MCF 10A (cell line): Measurements from ENCODE around the gene DNAJC22. TPM values are rescaled to one million over a fixed set of nuclear protein-coding genes. Genes with fewer than 3 reads are reported as not detected.

Experiments used
- BruUV-seq: library from RNA; stranded (reverse); fragments of 400-500 nt; replicated peaks from 2 replicates; lab custom pipeline; 2021; lab: Mats Ljungman, UMichigan
- CTCF ChIA-PET: fragments of 300-600 bp; sonication (Branson Sonifier 250); formaldehyde crosslinking; extraction: SDS; loops from one replicate; lab custom pipeline; 2021; ENCODE audit warnings: antibody characterized with exemption, inconsistent platforms; lab: Yijun Ruan, JAX
- POLR2A ChIA-PET: fragments of 300-600, 350-650 bp; sonication (Branson Sonifier 250); formaldehyde crosslinking; extraction: SDS; loops from one replicate; lab custom pipeline; 2020; ENCODE audit warnings: antibody characterized with exemption, inconsistent platforms; lab: Yijun Ruan, JAX
- DNase-seq: peaks from one replicate; pipeline ENCODE4 v3.0.0-alpha.2; 2018; ENCODE audit not compliant: unreplicated experiment
- H3K27ac Mint-ChIP-seq: one replicate; pipeline ENCODE4 v1.8.0; 2022; ENCODE audit warnings: mild to moderate bottlenecking, low read depth, mixed read lengths; ENCODE audit not compliant: unreplicated experiment
- H3K27me3 Mint-ChIP-seq: one replicate; pipeline ENCODE4 v1.8.0; 2022; ENCODE audit warnings: mixed read lengths; ENCODE audit not compliant: insufficient read depth, unreplicated experiment
- H3K36me3 Mint-ChIP-seq: one replicate; pipeline ENCODE4 v1.8.0; 2022; ENCODE audit warnings: mild to moderate bottlenecking, moderate library complexity, mixed read lengths; ENCODE audit not compliant: insufficient read depth, unreplicated experiment
- H3K4me1 Mint-ChIP-seq: one replicate; pipeline ENCODE4 v1.8.0; 2022; ENCODE audit warnings: mixed read lengths; ENCODE audit not compliant: insufficient read depth, unreplicated experiment
- H3K4me3 Mint-ChIP-seq: one replicate; pipeline ENCODE4 v1.8.0; 2022; ENCODE audit warnings: mild to moderate bottlenecking, moderate library complexity, mixed read lengths; ENCODE audit not compliant: unreplicated experiment
- H3K9me3 Mint-ChIP-seq: one replicate; pipeline ENCODE4 v1.8.0; 2022; ENCODE audit warnings: mixed read lengths; ENCODE audit not compliant: unreplicated experiment
- intact Hi-C: fragments of 100-400 bp; cut with micrococcal nuclease; formaldehyde crosslinking; loops from 2 replicates; pipeline ENCODE4 v1.14.1; 2022
- total RNA-seq: library from RNA; stranded (reverse); gene quantifications from 2 replicates; pipeline ENCODE4 v1.2.3, GENCODE V29; 2022
- TF ChIP-seq, protein P1 (sequence below): fragments of 200-600 bp; IDR thresholded peaks from one replicate; pipeline ENCODE4 v1.8.0; 2022; ENCODE audit warnings: antibody characterized with exemption, mild to moderate bottlenecking; ENCODE audit not compliant: unreplicated experiment

The DNAJC22 gene
- total RNA-seq, 1 experiment from 2014 or later: 0.33 TPM

DNA sequence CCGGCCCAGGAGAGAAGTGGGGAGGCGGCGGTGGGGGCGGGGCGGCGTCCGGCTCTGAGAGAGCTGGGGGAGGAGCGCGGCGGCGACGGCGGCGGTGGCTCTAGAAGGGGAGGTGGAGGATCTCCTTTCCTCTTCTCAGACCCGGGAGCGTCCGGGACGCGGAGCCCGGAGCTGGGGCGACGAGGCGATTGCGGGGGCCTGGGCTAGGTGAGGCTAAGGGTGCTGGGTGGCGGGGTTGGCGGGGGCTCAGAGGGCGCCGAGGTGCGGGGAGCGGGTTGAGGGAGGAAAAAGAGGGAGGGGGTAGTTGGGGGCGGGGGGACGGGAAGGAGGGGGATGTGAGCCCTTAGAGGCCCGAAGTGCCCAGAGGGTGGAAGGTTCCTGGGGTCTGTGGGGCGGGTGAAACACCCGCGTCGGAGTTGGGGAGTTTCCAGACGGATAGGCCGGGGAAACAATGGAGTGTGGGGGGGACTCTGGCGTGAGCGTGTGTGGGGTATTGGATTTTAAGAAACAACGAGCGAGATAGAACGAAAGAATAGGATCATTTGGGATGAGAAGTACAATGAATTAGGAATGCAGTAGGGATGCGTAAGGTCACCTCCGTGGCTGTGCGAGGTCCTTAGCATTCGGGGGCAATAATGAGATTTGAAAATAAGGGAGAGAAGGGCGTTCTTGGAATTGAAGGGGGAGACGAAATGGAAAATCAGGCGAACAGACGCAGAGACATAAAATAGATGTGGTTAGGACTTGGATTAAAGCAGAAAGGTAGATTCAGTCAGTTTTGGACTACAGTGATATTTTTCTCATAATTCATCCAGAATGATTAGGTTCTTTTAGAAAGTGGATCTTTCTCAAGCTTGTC lies 20.9 kb downstream of the DNAJC22 start, which contains the start of gene SPATS2:
TSS of gene SPATS2 (plus strand) at position 82 of the 859 bp plus-strand sequence. CDS start 93,551 bp downstream, outside the sequence.
- H3K9me3 Mint-ChIP-seq: no peaks in the 10 kb centered on the region
- H3K27ac Mint-ChIP-seq: peak within 1 kb of the TSS; percentile 33
- peaks cover 24% of the 10 kb centered on the region for H3K4me1 Mint-ChIP-seq
- POLR2A ChIA-PET: interaction anchor here (0.6 to 4.0 kb wide), 37 partner anchors 9 to 1834 kb away, joined by 3 to 57 read pairs (median 4); partner anchors contain the start of genes BCDIN3D, TMBIM6, TUBA1B and TUBA1C
- peak within 1 kb of the TSS; percentile 80 for H3K4me3 Mint-ChIP-seq
- peak; percentile 27 for DNase-seq
- intact Hi-C loops: no loop called here
- no peaks in the 10 kb centered on the region for H3K27me3 Mint-ChIP-seq
- CTCF ChIA-PET: interaction anchor here (0.6 to 4.2 kb wide), 8 partner anchors 10 to 352 kb away, joined by 3 to 30 read pairs (median 4); no protein-coding TSS in a partner anchor
- TF ChIP-seq, protein P1, sequence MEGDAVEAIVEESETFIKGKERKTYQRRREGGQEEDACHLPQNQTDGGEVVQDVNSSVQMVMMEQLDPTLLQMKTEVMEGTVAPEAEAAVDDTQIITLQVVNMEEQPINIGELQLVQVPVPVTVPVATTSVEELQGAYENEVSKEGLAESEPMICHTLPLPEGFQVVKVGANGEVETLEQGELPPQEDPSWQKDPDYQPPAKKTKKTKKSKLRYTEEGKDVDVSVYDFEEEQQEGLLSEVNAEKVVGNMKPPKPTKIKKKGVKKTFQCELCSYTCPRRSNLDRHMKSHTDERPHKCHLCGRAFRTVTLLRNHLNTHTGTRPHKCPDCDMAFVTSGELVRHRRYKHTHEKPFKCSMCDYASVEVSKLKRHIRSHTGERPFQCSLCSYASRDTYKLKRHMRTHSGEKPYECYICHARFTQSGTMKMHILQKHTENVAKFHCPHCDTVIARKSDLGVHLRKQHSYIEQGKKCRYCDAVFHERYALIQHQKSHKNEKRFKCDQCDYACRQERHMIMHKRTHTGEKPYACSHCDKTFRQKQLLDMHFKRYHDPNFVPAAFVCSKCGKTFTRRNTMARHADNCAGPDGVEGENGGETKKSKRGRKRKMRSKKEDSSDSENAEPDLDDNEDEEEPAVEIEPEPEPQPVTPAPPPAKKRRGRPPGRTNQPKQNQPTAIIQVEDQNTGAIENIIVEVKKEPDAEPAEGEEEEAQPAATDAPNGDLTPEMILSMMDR: no peak
- H3K36me3 Mint-ChIP-seq: peaks cover 10% of the 10 kb centered on the region
- no TSS peak for BruUV-seq

DNA sequence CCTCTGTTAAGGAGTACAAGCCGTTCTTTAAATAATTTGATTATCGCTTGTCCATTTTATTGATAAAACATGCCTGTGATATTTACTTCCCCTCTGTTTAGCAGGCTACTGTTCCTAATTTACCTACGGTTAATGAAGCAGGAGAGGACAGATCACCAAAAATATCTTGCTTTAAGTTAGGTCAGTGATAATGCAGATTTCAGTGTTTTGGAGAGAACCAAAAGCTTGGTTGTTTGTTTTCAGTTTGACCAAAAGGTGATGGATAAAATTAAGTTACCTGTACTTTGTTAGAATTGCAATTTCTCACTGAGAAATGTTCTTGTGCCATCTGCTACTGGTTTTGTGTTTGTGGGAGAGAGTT lies 21.5 kb downstream of the DNAJC22 start:
- Mint-ChIP-seq H3K27me3 (no peaks in the 10 kb centered on the region), H3K4me3 (peak overlapping the region; percentile 80), H3K27ac (peak overlapping the region; percentile 33), H3K36me3 (peaks cover 10% of the 10 kb centered on the region), H3K4me1 (peaks cover 24% of the 10 kb centered on the region), H3K9me3 (no peaks in the 10 kb centered on the region)
- ChIA-PET CTCF (interaction anchor here (1.2 to 4.2 kb wide), 2 partner anchors 11 to 20 kb away, joined by 3 to 30 read pairs; no protein-coding TSS in a partner anchor), POLR2A (interaction anchor here (0.6 to 4.0 kb wide), 12 partner anchors 9 to 213 kb away, joined by 3 to 57 read pairs (median 4); partner anchors contain the start of gene TUBA1C)
- intact Hi-C loops: no loop called here
- DNase-seq: no peak
- TF ChIP-seq, protein P1: no peak
- TSS peak; percentile 20 for BruUV-seq

DNA sequence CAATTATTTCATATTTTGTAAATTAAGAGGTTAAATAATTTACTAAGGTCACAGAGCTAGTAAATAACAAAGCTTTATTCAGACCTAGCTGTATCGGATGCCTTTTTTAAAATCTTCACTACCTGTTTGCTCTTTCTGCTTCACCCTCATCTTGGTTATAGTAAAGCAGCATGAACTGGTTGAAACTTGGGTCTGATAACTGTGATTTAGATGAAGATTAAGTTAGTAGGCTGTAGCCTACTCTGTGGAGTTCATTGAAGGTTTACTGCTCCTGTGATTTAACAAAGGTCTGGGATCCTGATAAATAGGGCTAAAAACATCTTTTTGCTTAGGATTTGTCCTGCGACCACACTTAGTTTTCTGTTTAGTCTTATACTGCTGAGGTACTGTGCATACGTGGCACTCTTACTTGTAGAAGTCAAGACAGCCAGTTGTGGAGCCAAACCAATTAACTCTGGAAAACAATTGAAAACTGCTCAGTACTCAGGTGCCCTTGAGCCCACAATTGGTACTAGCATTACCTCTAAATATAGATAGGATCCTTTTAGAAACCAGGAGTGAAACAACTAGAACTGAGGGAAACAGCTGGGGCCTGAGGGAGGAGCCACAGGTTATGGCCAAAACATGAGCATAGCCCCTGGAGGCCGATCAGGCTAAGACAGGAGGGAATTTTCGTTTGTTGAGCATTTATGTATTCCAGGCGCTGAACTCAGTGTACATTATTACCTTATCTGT lies 22.9 kb downstream of the DNAJC22 start:
- H3K27me3 Mint-ChIP-seq: no peaks in the 10 kb centered on the region
- intact Hi-C loops: no loop called here
- peaks cover 10% of the 10 kb centered on the region for H3K36me3 Mint-ChIP-seq
- CTCF ChIA-PET: interaction anchor here (0.5 to 4.2 kb wide), 2 partner anchors 12 to 116 kb away, joined by 4 to 30 read pairs; no protein-coding TSS in a partner anchor
- H3K27ac Mint-ChIP-seq: no peak overlapping the region
- peak; percentile 59 for DNase-seq
- H3K4me1 Mint-ChIP-seq: peaks cover 24% of the 10 kb centered on the region
- no peak overlapping the region for H3K4me3 Mint-ChIP-seq
- BruUV-seq: no TSS peak
- POLR2A ChIA-PET: interaction anchor here (1.0 to 3.4 kb wide), 5 partner anchors 11 to 238 kb away, joined by 3 to 12 read pairs (median 4); no protein-coding TSS in a partner anchor
- TF ChIP-seq, protein P1: no peak
- no peaks in the 10 kb centered on the region for H3K9me3 Mint-ChIP-seq
